HEK293T (cell line): ENCODE results near the gene DKK3.
"Not testable (repeated sequence)": the region's sequence is repeated elsewhere in the genome, so short reads cannot be mapped to it uniquely, and the experiment has no call there.

ENCODE experiments used
- CTCF ChIA-PET: fragments of 350-600 bp; formaldehyde crosslinking; extraction: SDS; loops from one replicate; lab custom pipeline; 2021; ENCODE audit warnings: antibody characterized with exemption, inconsistent platforms; lab: Yijun Ruan, JAX
- POLR2A ChIA-PET: fragments of 350-600 bp; formaldehyde crosslinking; extraction: SDS; loops from one replicate; lab custom pipeline; 2020; ENCODE audit warnings: antibody characterized with exemption, inconsistent platforms; lab: Yijun Ruan, JAX
- DNase-seq: peaks from one replicate; pipeline ENCODE4 v3.0.0; 2012; ENCODE audit warnings: mixed read lengths; ENCODE audit errors: extremely low spot score
- ARNT ChIP-seq: fragments of 450-650 bp; IDR thresholded peaks from 2 replicates; pipeline ENCODE4 v1.6.1; 2017; ENCODE audit warnings: mild to moderate bottlenecking
- BHLHE40 ChIP-seq: fragments of 450-650 bp; IDR thresholded peaks from 2 replicates; pipeline ENCODE4 v1.6.1; 2016; ENCODE audit warnings: mild to moderate bottlenecking, moderate library complexity, borderline replicate concordance
- CTBP1 ChIP-seq: fragments of 450-650 bp; IDR thresholded peaks from 2 replicates; pipeline ENCODE4 v1.6.1; 2016; ENCODE audit warnings: borderline replicate concordance
- ELF4 ChIP-seq: fragments of 450-650 bp; IDR thresholded peaks from 2 replicates; pipeline ENCODE4 v1.6.1; 2017; ENCODE audit warnings: antibody characterized with exemption
- FOXA1 ChIP-seq: fragments of 450-650 bp; IDR thresholded peaks from 2 replicates; pipeline ENCODE4 v1.6.1; 2016; ENCODE audit warnings: mild to moderate bottlenecking
- FOXK2 ChIP-seq: fragments of 450-650 bp; IDR thresholded peaks from 2 replicates; pipeline ENCODE4 v1.6.1; 2016; ENCODE audit warnings: mild to moderate bottlenecking
- FOXM1 ChIP-seq: fragments of 450-650 bp; IDR thresholded peaks from 2 replicates; pipeline ENCODE4 v1.6.1; 2017; ENCODE audit warnings: mild to moderate bottlenecking, borderline replicate concordance
- HDGF ChIP-seq: fragments of 450-650 bp; IDR thresholded peaks from 2 replicates; pipeline ENCODE4 v1.6.1; 2017; ENCODE audit warnings: antibody characterized with exemption, borderline replicate concordance
- L3MBTL2 ChIP-seq: fragments of 450-650 bp; conservative IDR thresholded peaks from 2 replicates; pipeline ENCODE4 v1.6.1; 2016; ENCODE audit warnings: mild to moderate bottlenecking
- LEF1 ChIP-seq: fragments of 450-650 bp; IDR thresholded peaks from 2 replicates; pipeline ENCODE4 v1.6.1; 2017; ENCODE audit warnings: mild to moderate bottlenecking, borderline replicate concordance
- NFRKB ChIP-seq: fragments of 450-650 bp; IDR thresholded peaks from 2 replicates; pipeline ENCODE4 v1.6.1; 2016; ENCODE audit warnings: mild to moderate bottlenecking, moderate library complexity
- SP1 ChIP-seq: fragments of 450-650 bp; IDR thresholded peaks from 2 replicates; pipeline ENCODE4 v1.6.1; 2017
- SUZ12 ChIP-seq: fragments of 450-650 bp; IDR thresholded peaks from 2 replicates; pipeline ENCODE4 v1.6.1; 2016; ENCODE audit warnings: mild to moderate bottlenecking
- TARDBP ChIP-seq: fragments of 450-650 bp; IDR thresholded peaks from 2 replicates; pipeline ENCODE4 v1.6.1; 2016
- ZNF384 ChIP-seq: fragments of 450-650 bp; IDR thresholded peaks from 2 replicates; pipeline ENCODE4 v1.6.1; 2016
- TF ChIP-seq, protein P1 (sequence below): fragments of 450-650 bp; IDR thresholded peaks from 2 replicates; pipeline ENCODE4 v1.6.1; 2016

The DKK3 gene

DNA sequence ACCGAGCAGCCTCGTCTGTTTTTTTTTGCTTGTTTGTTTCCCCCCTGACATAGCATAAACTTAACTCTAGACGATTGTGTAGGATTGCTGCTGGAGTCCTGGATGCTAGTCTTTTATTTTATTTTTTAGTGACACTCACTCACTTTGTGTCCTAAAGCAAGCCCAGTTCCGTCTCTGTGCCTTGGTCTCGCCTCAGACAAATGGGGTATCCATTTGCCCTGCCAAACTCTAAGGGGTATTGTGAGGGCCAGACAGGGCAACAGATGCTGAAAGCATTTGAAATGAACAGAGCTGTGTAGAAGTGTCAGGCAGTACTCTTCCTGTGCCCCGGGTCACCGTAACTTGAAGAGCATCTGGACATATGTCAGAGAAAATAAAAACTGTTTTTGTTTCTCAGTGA is 34.8 kb upstream of the DKK3 start:
- ChIA-PET POLR2A (no interaction called here), CTCF (interaction anchor here (1.0 kb wide), 1 partner anchor 112 kb away, joined by 4 read pairs; no protein-coding TSS in a partner anchor)
- TF ChIP-seq, protein P1, sequence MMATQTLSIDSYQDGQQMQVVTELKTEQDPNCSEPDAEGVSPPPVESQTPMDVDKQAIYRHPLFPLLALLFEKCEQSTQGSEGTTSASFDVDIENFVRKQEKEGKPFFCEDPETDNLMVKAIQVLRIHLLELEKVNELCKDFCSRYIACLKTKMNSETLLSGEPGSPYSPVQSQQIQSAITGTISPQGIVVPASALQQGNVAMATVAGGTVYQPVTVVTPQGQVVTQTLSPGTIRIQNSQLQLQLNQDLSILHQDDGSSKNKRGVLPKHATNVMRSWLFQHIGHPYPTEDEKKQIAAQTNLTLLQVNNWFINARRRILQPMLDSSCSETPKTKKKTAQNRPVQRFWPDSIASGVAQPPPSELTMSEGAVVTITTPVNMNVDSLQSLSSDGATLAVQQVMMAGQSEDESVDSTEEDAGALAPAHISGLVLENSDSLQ: no peak
- TF ChIP-seq ARNT (no peak), HDGF (no peak), NFRKB (no peak), L3MBTL2 (no peak), CTBP1 (no peak), FOXA1 (no peak), FOXK2 (no peak), SUZ12 (no peak)
- no peak for DNase-seq

DNA sequence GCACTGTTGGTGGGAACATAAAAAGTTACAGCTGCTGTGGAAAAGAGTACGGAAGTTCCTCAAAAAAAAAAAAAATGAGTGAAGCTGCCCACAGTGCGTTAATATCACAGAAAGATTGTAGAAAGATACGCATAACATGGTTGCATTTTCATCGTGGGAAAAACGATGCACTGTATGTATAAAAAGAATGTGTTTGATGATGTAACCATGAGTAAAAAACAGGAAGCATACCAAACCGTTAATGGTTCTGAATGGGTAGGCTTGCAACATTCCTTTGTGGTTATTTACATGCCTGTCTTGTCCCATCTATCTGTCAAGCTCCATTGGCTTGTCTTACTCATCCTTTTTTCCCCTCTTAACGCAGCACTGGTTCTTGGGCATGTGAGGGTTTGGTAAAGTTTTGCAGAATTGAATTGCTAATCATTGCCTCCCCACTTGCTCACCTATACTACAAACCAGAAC is 33.8 kb upstream of the DKK3 start:
- TF ChIP-seq FOXM1: no peak
- TF ChIP-seq SUZ12: no peak
- TF ChIP-seq TARDBP: no peak
- TF ChIP-seq ELF4: no peak
- TF ChIP-seq BHLHE40: no peak
- no peak for TF ChIP-seq CTBP1
- no peak for TF ChIP-seq HDGF
- no peak for TF ChIP-seq ARNT
- TF ChIP-seq, protein P1: no peak
- TF ChIP-seq FOXA1: no peak
- no peak for TF ChIP-seq LEF1
- TF ChIP-seq NFRKB: no peak
- TF ChIP-seq ZNF384: no peak
- no peak for TF ChIP-seq SP1
- no peak for TF ChIP-seq FOXK2
- no peak for DNase-seq
- POLR2A ChIA-PET: no interaction called here
- CTCF ChIA-PET: no interaction called here

- POLR2A ChIA-PET, CTCF ChIA-PET, DNase-seq: not testable (repeated sequence)
These were observed 32.3 kb upstream of the DKK3 start for GRCh38 chr11:12040719-12041118.

DNA sequence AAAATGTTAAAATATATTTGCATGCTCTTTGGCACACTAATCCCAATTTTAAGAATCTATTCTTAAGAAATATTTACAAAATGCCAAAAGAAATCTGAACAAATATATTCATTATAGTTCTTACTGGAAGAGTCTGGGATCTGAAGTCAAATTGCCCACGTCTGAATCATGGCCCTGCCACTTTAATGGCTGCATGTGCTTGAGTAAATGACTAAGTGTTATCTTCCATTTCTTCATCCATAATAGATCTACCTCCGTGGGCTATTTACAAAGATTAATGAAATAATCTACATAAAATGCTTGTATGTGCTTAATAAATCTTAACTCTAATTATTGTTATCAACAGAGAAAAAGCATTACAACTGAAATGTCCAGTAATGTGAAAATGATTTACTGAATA is 24.5 kb upstream of the DKK3 start:
- CTCF ChIA-PET: interaction anchor here (0.8 kb wide), 1 partner anchor 26 kb away, joined by 3 read pairs; no protein-coding TSS in a partner anchor
- no peak for TF ChIP-seq FOXA1
- TF ChIP-seq NFRKB: no peak
- TF ChIP-seq BHLHE40: no peak
- no peak for DNase-seq

GRCh38 chr11:12031856-12032544 is 23.6 kb upstream of the DKK3 start:
- POLR2A ChIA-PET: no interaction called here
- DNase-seq: no peak
- TF ChIP-seq LEF1 (no peak), FOXM1 (no peak), ELF4 (no peak), BHLHE40 (no peak), L3MBTL2 (no peak), FOXK2 (no peak)
- TF ChIP-seq, protein P1: no peak
- CTCF ChIA-PET: interaction anchor here (0.6 kb wide), 1 partner anchor 95 kb away, joined by 5 read pairs; no protein-coding TSS in a partner anchor

More for the DNA sequence above, 24.5 kb upstream of the DKK3 start:
- POLR2A ChIA-PET: no interaction called here

DNA sequence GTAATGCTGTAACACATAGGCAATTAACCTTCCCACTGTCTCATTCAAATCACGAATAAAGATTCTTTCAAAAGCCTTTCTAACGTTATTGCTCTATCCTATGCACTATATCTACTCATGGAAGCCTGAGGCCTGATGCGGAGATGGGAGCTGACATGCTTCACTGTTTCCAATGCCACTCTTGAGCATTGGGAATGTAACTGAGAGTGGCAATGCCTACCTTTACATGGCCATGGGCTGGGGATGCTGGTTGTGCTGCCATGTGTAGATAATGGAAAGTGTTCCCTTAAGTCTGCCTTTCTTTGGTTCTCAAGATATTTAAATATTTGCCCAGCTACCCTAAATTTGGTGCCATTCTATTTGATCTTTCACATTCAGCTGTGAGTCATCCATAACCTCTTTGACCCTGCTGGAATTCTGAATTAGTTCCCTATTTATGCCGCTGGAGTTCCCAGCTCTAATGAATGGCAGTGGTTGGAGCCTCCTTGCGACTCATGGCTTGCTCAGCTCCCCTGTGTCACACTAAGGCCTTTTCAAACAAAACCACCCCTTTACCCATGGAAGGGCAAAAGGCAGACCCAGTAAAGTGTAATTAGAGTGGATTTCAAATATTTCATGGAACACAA is 21.4 kb upstream of the DKK3 start:
- TF ChIP-seq SUZ12 (no peak), ARNT (no peak), ELF4 (no peak), CTBP1 (no peak), TARDBP (no peak), LEF1 (no peak), NFRKB (no peak), L3MBTL2 (no peak), FOXA1 (no peak), HDGF (no peak), SP1 (no peak), FOXK2 (no peak), BHLHE40 (no peak), ZNF384 (no peak), FOXM1 (no peak)
- TF ChIP-seq, protein P1: no peak
- ChIA-PET CTCF (interaction anchor here (1.2 kb wide), 1 partner anchor 15 kb away, joined by 4 read pairs; no protein-coding TSS in a partner anchor), POLR2A (no interaction called here)
- DNase-seq: no peak
